Mesenchymal stem cell (in vitro differentiated cells and primary cell): ENCODE data around the gene BCLAF3.

Experiments
- DNase-seq: peaks from one replicate; pipeline ENCODE4 v3.0.0-alpha.2; 2013
- H2AFZ ChIP-seq: one replicate; pipeline ENCODE4 v1.6.1; 2013; ENCODE audit warnings: low read depth, mild to moderate bottlenecking, control low read depth, inconsistent platforms, low read length, moderate library complexity
- H2AK5ac ChIP-seq: 2 replicates; pipeline ENCODE4 v1.6.1; 2013; ENCODE audit warnings: low read length, moderate library complexity, mild to moderate bottlenecking, inconsistent platforms; ENCODE audit not compliant: severe bottlenecking
- H2BK120ac ChIP-seq: one replicate; pipeline ENCODE4 v1.6.1; 2013; ENCODE audit warnings: low read depth, mild to moderate bottlenecking, inconsistent platforms, low read length, moderate library complexity
- H2BK12ac ChIP-seq, 2 experiments: one replicate each; pipeline ENCODE4 v1.6.1; 2013; ENCODE audit warnings: inconsistent platforms in 2 of 2, low read length in 2 of 2, mild to moderate bottlenecking in 2 of 2, moderate library complexity in 2 of 2, control low read depth in 1 of 2
- H2BK15ac ChIP-seq: one replicate; pipeline ENCODE4 v1.6.1; 2013; ENCODE audit warnings: mild to moderate bottlenecking, low read depth, inconsistent platforms; ENCODE audit not compliant: poor library complexity, severe bottlenecking
- H2BK5ac ChIP-seq: 2 replicates; pipeline ENCODE4 v1.6.1; 2013; ENCODE audit warnings: low read depth, mild to moderate bottlenecking, low read length, control low read depth, inconsistent platforms; ENCODE audit not compliant: poor library complexity, severe bottlenecking
- H3K14ac ChIP-seq, 2 experiments: one replicate each; pipeline ENCODE4 v1.6.1; 2013; ENCODE audit warnings: inconsistent platforms in 2 of 2, low read length in 2 of 2, control low read depth in 1 of 2, mild to moderate bottlenecking in 1 of 2, moderate library complexity in 1 of 2
- H3K18ac ChIP-seq, 2 experiments: one replicate each; pipeline ENCODE4 v1.6.1; 2013; ENCODE audit warnings: inconsistent platforms in 2 of 2, low read length in 2 of 2, control low read depth in 1 of 2, low read depth in 1 of 2, mild to moderate bottlenecking in 1 of 2
- H3K23ac ChIP-seq, 2 experiments: one replicate each; pipeline ENCODE4 v1.6.1; 2013; ENCODE audit warnings: inconsistent platforms in 2 of 2, low read length in 2 of 2, mild to moderate bottlenecking in 2 of 2, moderate library complexity in 2 of 2, control low read depth in 1 of 2
- H3K27ac ChIP-seq: 2 replicates; pipeline ENCODE4 v1.5.1; 2013; ENCODE audit warnings: mild to moderate bottlenecking, moderate library complexity, low read length, control low read depth, inconsistent platforms; ENCODE audit not compliant: poor library complexity, severe bottlenecking
- H3K27me3 ChIP-seq, 2 experiments: 2 replicates each; pipeline versions ENCODE4 v1.6.1 to v1.7.0; 2013; ENCODE audit warnings: low read length in 2 of 2, mild to moderate bottlenecking in 2 of 2, moderate library complexity in 2 of 2, control low read depth in 1 of 2, inconsistent platforms in 1 of 2; ENCODE audit not compliant: control insufficient read depth in 1 of 2, insufficient read depth in 1 of 2
- H3K36me3 ChIP-seq, 2 experiments: 2 replicates each; pipeline versions ENCODE4 v1.6.1 to v1.7.0; 2013; ENCODE audit warnings: low read length in 2 of 2, control low read depth in 1 of 2, inconsistent platforms in 1 of 2, low read depth in 1 of 2, mild to moderate bottlenecking in 1 of 2; ENCODE audit not compliant: insufficient read depth in 2 of 2, control insufficient read depth in 1 of 2
- H3K4ac ChIP-seq, 2 experiments: one replicate each; pipeline ENCODE4 v1.6.1; 2013; ENCODE audit warnings: inconsistent platforms in 2 of 2, low read length in 2 of 2, mild to moderate bottlenecking in 2 of 2, moderate library complexity in 2 of 2, control low read depth in 1 of 2, low read depth in 1 of 2
- H3K4me1 ChIP-seq: 2 replicates; pipeline ENCODE4 v1.6.1; 2013; ENCODE audit warnings: low read depth, low read length, control low read depth; ENCODE audit not compliant: control insufficient read depth, insufficient read depth
- H3K4me2 ChIP-seq: 2 replicates; pipeline ENCODE4 v1.6.1; 2013; ENCODE audit warnings: low read length, mild to moderate bottlenecking, inconsistent platforms; ENCODE audit not compliant: poor library complexity, severe bottlenecking
- H3K4me3 ChIP-seq, 2 experiments: 2 replicates each; pipeline versions ENCODE4 v1.5.1 to v1.7.0; 2013; ENCODE audit warnings: low read length in 2 of 2, mild to moderate bottlenecking in 2 of 2, control low read depth in 1 of 2, low read depth in 1 of 2; ENCODE audit not compliant: insufficient read depth in 1 of 2
- H3K79me1 ChIP-seq: replicated peaks from 2 replicates; pipeline ENCODE4 v1.6.1; 2013; ENCODE audit warnings: mild to moderate bottlenecking, control low read depth, low read length, inconsistent platforms; ENCODE audit not compliant: poor library complexity, severe bottlenecking
- H3K9ac ChIP-seq: 2 replicates; pipeline ENCODE4 v1.7.0; 2013; ENCODE audit warnings: mild to moderate bottlenecking, low read length, moderate library complexity
- H3K9me3 ChIP-seq: 2 replicates; pipeline ENCODE4 v1.7.0; 2013; ENCODE audit warnings: mild to moderate bottlenecking, low read length; ENCODE audit not compliant: control insufficient read depth
- H4K8ac ChIP-seq: one replicate; pipeline ENCODE4 v1.6.1; 2013; ENCODE audit warnings: inconsistent platforms, mild to moderate bottlenecking, low read length, moderate library complexity
- H4K91ac ChIP-seq: one replicate; pipeline ENCODE4 v1.6.1; 2013; ENCODE audit warnings: mild to moderate bottlenecking, low read length, inconsistent platforms
- WGBS: methylation state at CpG from one replicate; pipeline ENCODE4 v1.1.7; 2013; ENCODE audit warnings: mixed read lengths; 5-methylcytosine and 5-hydroxymethylcytosine counted together

BCLAF3 gene

GRCh38 chrX:19964017-19964710, 26.7 kb downstream of the BCLAF3 start:
- Histone ChIP-seq H3K36me3 (peaks cover 3 to 30% of the 10 kb centered on the region in 2 experiments), H3K14ac (no peak overlapping the region), H2AFZ (no peak overlapping the region), H3K4me2 (no peak overlapping the region), H2AK5ac (no peak overlapping the region), H3K4me3 (no peak overlapping the region), H3K27ac (no peak overlapping the region), H3K9ac (no peak overlapping the region), H3K9me3 (no peaks in the 10 kb centered on the region), H4K8ac (no peak overlapping the region), H3K27me3 (peaks cover 0 to 3% of the 10 kb centered on the region in 2 experiments), H2BK5ac (no peak overlapping the region), H2BK120ac (no peak overlapping the region), H2BK12ac (no peak overlapping the region), H3K79me1 (peaks cover 11% of the 10 kb centered on the region), H3K4me1 (no peaks in the 10 kb centered on the region), H2BK15ac (no peak overlapping the region), H3K23ac (no peak overlapping the region), H3K4ac (no peak overlapping the region), H3K18ac (no peak overlapping the region), H4K91ac (no peak overlapping the region)
- DNase-seq = no peak
- WGBS = 93% methylated on average over 7 of the region's 9 CpGs

- Histone ChIP-seq H3K9me3 (no peaks in the 10 kb centered on the region), H3K4me1 (no peaks in the 10 kb centered on the region), H2BK12ac (no peak overlapping the region), H3K27ac (no peak overlapping the region), H4K8ac (no peak overlapping the region), H2BK15ac (no peak overlapping the region), H3K4ac (no peak overlapping the region), H3K36me3 (peaks cover 3 to 15% of the 10 kb centered on the region in 2 experiments), H2BK5ac (no peak overlapping the region), H4K91ac (no peak overlapping the region), H3K9ac (no peak overlapping the region), H3K23ac (no peak overlapping the region), H3K4me2 (no peak overlapping the region), H3K14ac (no peak overlapping the region), H3K18ac (no peak overlapping the region), H2BK120ac (no peak overlapping the region), H3K4me3 (no peak overlapping the region), H3K79me1 (peaks cover 8% of the 10 kb centered on the region), H2AK5ac (no peak overlapping the region), H3K27me3 (peaks cover 0 to 3% of the 10 kb centered on the region in 2 experiments), H2AFZ (no peak overlapping the region)
- 93% methylated on average over 1 of the region's 1 CpG for WGBS
- DNase-seq = no peak
These were observed 29.9 kb downstream of the BCLAF3 start for GRCh38 chrX:19960913-19961312.

DNA sequence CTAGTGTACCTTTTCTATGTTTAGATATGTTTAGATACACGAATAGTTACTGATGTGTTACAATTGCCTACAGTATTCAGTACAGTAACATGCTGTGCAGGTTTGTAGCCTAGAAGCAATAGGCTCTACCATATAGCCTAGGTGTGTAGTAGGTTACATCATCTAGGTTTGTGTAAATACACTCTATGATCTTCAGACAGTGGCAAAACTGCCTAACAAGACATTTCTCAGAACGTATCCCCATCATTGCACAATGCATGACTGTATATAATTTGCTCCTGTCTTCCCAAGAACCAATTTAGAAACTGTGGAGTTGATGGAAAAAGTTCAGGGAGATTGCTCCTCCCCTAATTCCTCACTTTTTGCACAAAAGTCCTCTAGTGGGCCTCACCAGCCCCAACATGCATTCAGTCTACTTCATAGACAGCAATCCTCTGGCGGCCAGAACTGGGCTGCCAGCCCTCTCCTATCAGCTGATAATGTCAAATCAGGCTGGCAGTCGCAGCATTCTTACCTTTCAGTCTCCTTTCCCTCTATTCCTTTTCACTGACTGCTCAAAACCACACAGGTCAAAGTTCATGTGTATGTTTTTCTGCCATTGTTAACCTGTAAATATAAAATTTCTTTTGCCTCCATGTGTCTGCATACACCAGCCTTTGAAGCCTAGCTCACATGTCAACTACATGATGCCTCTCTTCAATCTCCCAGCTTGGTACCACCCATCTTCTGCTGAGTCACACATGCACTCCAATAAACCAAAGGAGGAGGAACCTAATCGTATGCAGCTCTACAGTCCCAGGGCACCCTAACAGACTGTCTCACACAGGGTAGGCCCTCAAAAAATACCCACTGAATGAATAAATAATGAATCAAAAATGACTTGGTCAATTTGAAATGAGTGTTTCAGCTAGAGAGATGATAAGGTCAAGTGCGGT, 32.0 kb downstream of the BCLAF3 start:
- H2AFZ ChIP-seq = no peak overlapping the region
- H4K8ac ChIP-seq = no peak overlapping the region
- peak; percentile 3 for DNase-seq
- peaks cover 8% of the 10 kb centered on the region for H3K79me1 ChIP-seq
- H3K4me1 ChIP-seq = no peaks in the 10 kb centered on the region
- no peak overlapping the region for H3K23ac ChIP-seq
- H3K14ac ChIP-seq = no peak overlapping the region
- no peak overlapping the region for H3K4me2 ChIP-seq
- H3K27me3 ChIP-seq = no peaks in the 10 kb centered on the region
- H2BK5ac ChIP-seq = no peak overlapping the region
- H3K27ac ChIP-seq = no peak overlapping the region
- H2BK15ac ChIP-seq = no peak overlapping the region
- H4K91ac ChIP-seq = no peak overlapping the region
- 84% methylated on average over 2 of the region's 6 CpGs for WGBS
- no peak overlapping the region for H3K9ac ChIP-seq
- H3K4ac ChIP-seq = no peak overlapping the region
- H3K9me3 ChIP-seq = no peaks in the 10 kb centered on the region
- H2BK12ac ChIP-seq = no peak overlapping the region
- H2BK120ac ChIP-seq = no peak overlapping the region
- peaks cover 0 to 3% of the 10 kb centered on the region in 2 experiments for H3K36me3 ChIP-seq
- H2AK5ac ChIP-seq = no peak overlapping the region
- H3K18ac ChIP-seq = no peak overlapping the region
- no peak overlapping the region for H3K4me3 ChIP-seq

DNA sequence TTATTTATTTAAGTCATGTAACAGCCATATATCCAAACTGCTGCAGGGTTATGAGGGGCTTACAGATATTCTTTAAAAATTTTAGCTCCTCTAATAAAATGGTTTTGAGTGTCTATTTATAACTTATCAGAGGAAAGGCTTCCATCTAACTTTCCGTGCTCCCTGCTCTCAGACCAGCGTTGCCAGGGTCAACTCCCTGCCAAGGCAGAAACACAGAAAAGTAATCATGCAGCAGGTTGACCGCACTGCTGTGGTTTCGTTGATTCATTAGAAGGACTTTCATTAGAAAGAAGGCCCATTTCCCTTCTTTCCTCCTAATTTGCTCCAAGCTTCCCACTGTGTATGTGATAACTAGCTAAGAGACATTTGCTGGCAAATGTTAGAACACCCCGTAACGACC, 33.9 kb downstream of the BCLAF3 start:
- 87% methylated on average over 3 of the region's 6 CpGs for WGBS
- DNase-seq = no peak
- H4K91ac ChIP-seq = no peak overlapping the region
- H3K4ac ChIP-seq = no peak overlapping the region
- no peak overlapping the region for H3K4me2 ChIP-seq
- no peak overlapping the region for H2BK120ac ChIP-seq
- no peak overlapping the region for H4K8ac ChIP-seq
- H3K14ac ChIP-seq = no peak overlapping the region
- no peak overlapping the region for H2BK15ac ChIP-seq
- H3K36me3 ChIP-seq = peaks cover 3 to 13% of the 10 kb centered on the region in 2 experiments
- peaks cover 8% of the 10 kb centered on the region for H3K79me1 ChIP-seq
- H2AK5ac ChIP-seq = no peak overlapping the region
- no peak overlapping the region for H2AFZ ChIP-seq
- H3K9me3 ChIP-seq = no peaks in the 10 kb centered on the region
- H3K4me3 ChIP-seq = no peak overlapping the region
- H2BK12ac ChIP-seq = no peak overlapping the region
- no peaks in the 10 kb centered on the region for H3K4me1 ChIP-seq
- H3K18ac ChIP-seq = no peak overlapping the region
- H2BK5ac ChIP-seq = no peak overlapping the region
- no peak overlapping the region for H3K27ac ChIP-seq
- H3K27me3 ChIP-seq = no peaks in the 10 kb centered on the region
- no peak overlapping the region for H3K23ac ChIP-seq
- no peak overlapping the region for H3K9ac ChIP-seq
